Loucy (cell line): ENCODE results near the gene TNKS1BP1.

Source experiments
- H2AFZ ChIP-seq: fragments of 200-600 bp; sonication (generic); 2 replicates; pipeline ENCODE4 v1.6.0; 2016; ENCODE audit warnings: antibody characterized with exemption, mild to moderate bottlenecking, low read length, moderate library complexity
- H3F3A ChIP-seq: fragments of 200-600 bp; 2 replicates; pipeline ENCODE4 v1.6.0; 2016; ENCODE audit warnings: antibody characterized with exemption, low read depth, mild to moderate bottlenecking
- H3K27me3 ChIP-seq: fragments of 200-600 bp; sonication (generic); 2 replicates; pipeline ENCODE4 v1.6.1; 2014; ENCODE audit warnings: low read length, mild to moderate bottlenecking; ENCODE audit not compliant: insufficient read depth, poor library complexity, severe bottlenecking
- H3K36me3 ChIP-seq: fragments of 200-600 bp; sonication (generic); 2 replicates; pipeline ENCODE4 v1.6.1; 2016; ENCODE audit warnings: low read length; ENCODE audit not compliant: insufficient read depth
- H3K4me1 ChIP-seq: fragments of 200-600 bp; sonication (generic); 2 replicates; pipeline ENCODE4 v1.5.1; 2014; ENCODE audit warnings: low read length, mild to moderate bottlenecking; ENCODE audit not compliant: insufficient read depth, poor library complexity, severe bottlenecking
- H3K4me2 ChIP-seq: fragments of 200-600 bp; sonication (generic); 2 replicates; pipeline ENCODE4 v1.6.0; 2014; ENCODE audit warnings: antibody characterized with exemption, low read length, low read depth, mild to moderate bottlenecking; ENCODE audit not compliant: poor library complexity, severe bottlenecking
- H3K4me3 ChIP-seq: fragments of 200-600 bp; sonication (generic); 2 replicates; pipeline ENCODE4 v1.5.1; 2014; ENCODE audit warnings: low read length, mild to moderate bottlenecking, mixed read lengths; ENCODE audit not compliant: poor library complexity, severe bottlenecking
- H3K79me2 ChIP-seq: fragments of 200-600 bp; sonication (generic); 2 replicates; pipeline ENCODE4 v1.6.1; 2014; ENCODE audit warnings: low read length; ENCODE audit not compliant: insufficient read depth
- H3K9ac ChIP-seq: fragments of 200-600 bp; sonication (generic); 2 replicates; pipeline ENCODE4 v1.6.0; 2014; ENCODE audit warnings: mild to moderate bottlenecking, low read depth, low read length, moderate library complexity; ENCODE audit not compliant: poor library complexity, severe bottlenecking
- H3K9me2 ChIP-seq: fragments of 200-600 bp; sonication (generic); replicated peaks from 2 replicates; pipeline ENCODE4 v1.6.1; 2016; ENCODE audit warnings: low read depth, low read length, mixed read lengths
- H3K9me3 ChIP-seq: fragments of 200-600 bp; sonication (generic); 2 replicates; pipeline ENCODE4 v1.6.1; 2014; ENCODE audit warnings: mild to moderate bottlenecking, antibody characterized with exemption, low read length, low read depth; ENCODE audit not compliant: insufficient read depth
- H4K20me1 ChIP-seq: fragments of 200-600 bp; sonication (generic); 2 replicates; pipeline ENCODE4 v1.6.0; 2014; ENCODE audit warnings: antibody characterized with exemption, low read length, mild to moderate bottlenecking; ENCODE audit not compliant: insufficient read depth, poor library complexity, severe bottlenecking
- CTCF ChIP-seq: fragments of 200-600 bp; sonication (generic); conservative IDR thresholded peaks from 2 replicates; pipeline ENCODE4 v1.5.1; 2014; ENCODE audit warnings: mild to moderate bottlenecking, antibody characterized with exemption, low read length
- EZH2phosphoT487 ChIP-seq: fragments of 200-600 bp; IDR thresholded peaks from 2 replicates; pipeline ENCODE4 v1.6.1; 2018; ENCODE audit warnings: antibody characterized with exemption, mild to moderate bottlenecking, moderate library complexity, borderline replicate concordance

TNKS1BP1 gene

GRCh38 chr11:57269571-57270021 lies 55.2 kb downstream of the TNKS1BP1 start:
- Histone ChIP-seq H3K4me1 (no peaks in the 10 kb centered on the region), H3K9ac (no peak overlapping the region), H3K36me3 (no peaks in the 10 kb centered on the region), H3F3A (no peaks in the 10 kb centered on the region), H3K79me2 (no peaks in the 10 kb centered on the region), H3K27me3 (no peaks in the 10 kb centered on the region), H3K4me3 (no peak overlapping the region), H3K9me3 (no peaks in the 10 kb centered on the region), H2AFZ (no peak overlapping the region), H3K9me2 (no peaks in the 10 kb centered on the region), H3K4me2 (no peak overlapping the region), H4K20me1 (no peaks in the 10 kb centered on the region)
- TF ChIP-seq EZH2phosphoT487 (no peak), CTCF (no peak)

DNA sequence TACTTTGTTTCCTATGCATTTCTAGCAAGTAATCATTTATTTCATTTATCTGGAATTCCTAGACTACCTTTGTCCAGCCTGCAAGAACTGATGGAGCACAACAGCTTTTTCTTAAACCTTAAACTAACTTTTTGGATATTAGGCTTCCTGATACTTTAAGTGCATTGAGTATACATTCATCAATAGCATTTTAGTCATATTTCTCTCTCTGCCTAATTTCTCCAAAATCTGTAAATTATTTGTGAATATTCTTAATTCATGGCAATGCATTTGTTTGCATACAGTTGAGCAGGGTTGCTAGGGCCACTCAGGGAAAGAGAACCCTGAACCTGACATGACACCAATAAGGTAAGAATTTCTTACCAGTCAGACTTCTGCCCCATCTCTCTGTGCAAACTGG lies 58.6 kb downstream of the TNKS1BP1 start:
- Histone ChIP-seq H3K4me2 (no peak overlapping the region), H3K36me3 (no peaks in the 10 kb centered on the region), H3K4me3 (no peak overlapping the region), H3K4me1 (no peaks in the 10 kb centered on the region), H3K27me3 (no peaks in the 10 kb centered on the region), H3K9me2 (no peaks in the 10 kb centered on the region), H3K9me3 (no peaks in the 10 kb centered on the region), H3K9ac (no peak overlapping the region), H3K79me2 (no peaks in the 10 kb centered on the region), H3F3A (no peaks in the 10 kb centered on the region), H2AFZ (no peak overlapping the region), H4K20me1 (no peaks in the 10 kb centered on the region)
- no peak for TF ChIP-seq EZH2phosphoT487
- TF ChIP-seq CTCF, result no peak

DNA sequence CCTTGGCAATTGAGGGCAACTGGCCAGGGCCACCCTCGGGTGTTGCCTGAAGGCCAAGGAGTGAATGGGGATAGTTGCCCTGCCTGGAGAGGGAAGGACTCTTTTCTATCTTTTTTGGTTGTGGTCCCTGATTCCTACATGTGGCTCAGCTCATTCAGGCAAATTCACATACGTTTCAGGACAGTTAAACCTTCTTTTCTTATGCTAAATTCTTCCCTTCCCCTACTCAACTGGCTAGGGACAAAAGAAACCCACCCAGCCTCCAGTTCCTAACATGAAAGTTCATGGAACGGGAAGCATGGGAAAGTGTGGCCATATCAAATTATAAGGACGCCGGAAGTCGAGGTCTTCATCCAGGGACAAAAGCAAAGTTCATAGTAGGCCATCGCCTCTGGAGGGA lies 61.4 kb downstream of the TNKS1BP1 start:
- H2AFZ ChIP-seq, result no peak overlapping the region
- no peaks in the 10 kb centered on the region for H3K9me2 ChIP-seq
- H3K9me3 ChIP-seq, result no peaks in the 10 kb centered on the region
- H3K4me1 ChIP-seq, result no peaks in the 10 kb centered on the region
- no peaks in the 10 kb centered on the region for H4K20me1 ChIP-seq
- H3K9ac ChIP-seq, result no peak overlapping the region
- no peaks in the 10 kb centered on the region for H3K36me3 ChIP-seq
- H3K4me3 ChIP-seq, result no peak overlapping the region
- H3F3A ChIP-seq, result no peaks in the 10 kb centered on the region
- no peak overlapping the region for H3K4me2 ChIP-seq
- H3K79me2 ChIP-seq, result no peaks in the 10 kb centered on the region
- H3K27me3 ChIP-seq, result no peaks in the 10 kb centered on the region
- no peak for TF ChIP-seq EZH2phosphoT487
- no peak for TF ChIP-seq CTCF
